Measurements from ENCODE around the gene SMC3.
"Not testable (repeated sequence)": the region's sequence is repeated elsewhere in the genome, so short reads cannot be mapped to it uniquely, and the experiment has no call there.

The SMC3 gene

DNA sequence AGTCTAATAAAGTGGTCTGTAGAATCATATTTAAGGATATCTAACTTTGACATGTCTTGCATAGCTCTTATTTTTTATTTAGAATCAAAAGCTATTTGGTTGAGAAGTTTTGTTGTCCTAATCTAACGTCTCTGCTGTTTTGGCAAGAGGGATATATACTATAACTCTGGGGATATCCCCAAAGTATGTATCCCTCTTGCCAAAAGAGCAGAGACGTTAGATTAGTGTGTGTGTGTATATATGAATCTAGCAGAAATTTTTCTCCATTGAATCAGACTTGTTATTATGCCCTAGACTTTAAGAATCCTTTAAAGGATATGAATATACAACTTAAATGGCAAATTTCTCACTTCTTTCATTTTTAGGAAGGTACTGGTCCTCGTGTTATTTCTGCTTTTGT lies 9.6 kb downstream of the SMC3 start:
- no peak for DNase-seq (ENCODE audit: low spot score)

DNA sequence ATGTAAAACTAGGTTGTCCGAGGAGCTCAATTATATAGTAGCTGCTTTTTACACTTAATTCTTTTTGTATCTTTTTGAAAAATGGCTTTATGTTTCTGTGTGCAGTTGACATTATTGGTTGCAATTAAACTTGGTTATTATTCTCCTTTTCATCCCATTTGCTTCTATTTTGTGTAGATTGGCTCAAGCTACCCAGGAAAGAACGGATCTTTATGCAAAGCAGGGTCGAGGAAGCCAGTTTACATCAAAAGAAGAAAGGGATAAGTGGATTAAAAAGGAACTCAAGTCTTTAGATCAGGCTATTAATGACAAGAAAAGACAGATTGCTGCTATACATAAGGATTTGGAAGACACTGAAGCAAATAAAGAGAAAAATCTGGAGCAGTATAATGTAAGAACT lies 16.5 kb downstream of the SMC3 start:
- DNase-seq (ENCODE audit: low spot score): no peak

DNA sequence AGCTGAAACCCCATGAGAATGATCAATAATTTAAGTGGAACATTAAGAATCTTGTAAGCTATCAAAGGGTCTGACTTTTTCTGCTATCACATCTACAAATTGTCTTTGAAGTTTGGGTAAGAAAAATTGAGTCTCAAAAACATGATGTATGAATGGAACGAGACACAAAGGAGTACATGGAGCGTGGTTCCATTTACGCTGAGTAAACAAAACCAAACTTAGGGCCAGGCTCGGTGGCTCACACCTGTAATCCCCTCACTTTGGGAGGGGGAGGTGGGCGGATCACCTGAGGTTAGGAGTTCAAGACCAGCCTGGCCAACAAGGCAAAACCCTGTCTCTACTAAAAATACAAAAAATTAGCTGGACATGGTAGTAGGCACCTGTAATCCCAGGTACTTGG lies 24.3 kb downstream of the SMC3 start:
- DNase-seq (ENCODE audit: low spot score): no peak

DNA sequence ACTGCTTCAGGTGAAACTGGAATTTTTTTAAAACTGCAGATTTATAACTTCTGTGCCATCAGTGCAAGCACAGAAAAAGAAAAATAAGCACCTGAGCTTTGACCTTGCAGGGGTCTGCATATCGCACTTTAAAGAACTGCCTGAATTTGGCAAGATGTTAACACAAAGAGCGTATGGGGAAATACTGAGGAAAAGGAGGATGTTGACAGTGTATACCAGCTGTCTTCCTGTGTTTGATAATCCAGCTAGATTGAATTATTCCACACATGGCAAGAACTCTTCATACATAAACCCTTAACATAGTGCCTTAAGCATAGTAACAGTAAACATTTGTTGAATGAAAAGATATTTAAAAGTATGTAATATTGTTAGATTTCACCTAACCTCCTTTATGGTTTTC lies 30.0 kb downstream of the SMC3 start:
- DNase-seq (ENCODE audit: low spot score): no peak

- DNase-seq (ENCODE audit: low spot score): peak; percentile 45
Measured at GRCh38 chr10:110600487-110601101, 33.1 kb downstream of the SMC3 start.

DNA sequence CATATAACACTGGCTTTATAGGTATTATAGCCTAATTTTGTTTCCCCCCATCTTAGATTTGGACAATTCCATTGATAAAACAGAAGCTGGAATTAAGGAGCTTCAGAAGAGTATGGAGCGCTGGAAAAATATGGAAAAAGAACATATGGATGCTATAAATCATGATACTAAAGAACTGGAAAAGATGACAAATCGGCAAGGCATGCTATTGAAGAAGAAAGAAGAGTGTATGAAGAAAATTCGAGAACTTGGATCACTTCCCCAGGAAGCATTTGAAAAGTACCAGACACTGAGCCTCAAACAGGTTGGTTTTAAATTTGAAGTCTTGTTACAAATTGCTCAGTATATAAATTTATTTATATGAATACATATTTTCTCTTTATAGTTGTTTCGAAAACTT lies 34.1 kb downstream of the SMC3 start:
- DNase-seq (ENCODE audit: low spot score): no peak

GRCh38 chr10:110608087-110608486 lies 40.6 kb downstream of the SMC3 start:
- DNase-seq (ENCODE audit: low spot score): no peak

GRCh38 chr10:110609605-110610004 lies 42.1 kb downstream of the SMC3 start:
- no peak for DNase-seq (ENCODE audit: low spot score)

DNA sequence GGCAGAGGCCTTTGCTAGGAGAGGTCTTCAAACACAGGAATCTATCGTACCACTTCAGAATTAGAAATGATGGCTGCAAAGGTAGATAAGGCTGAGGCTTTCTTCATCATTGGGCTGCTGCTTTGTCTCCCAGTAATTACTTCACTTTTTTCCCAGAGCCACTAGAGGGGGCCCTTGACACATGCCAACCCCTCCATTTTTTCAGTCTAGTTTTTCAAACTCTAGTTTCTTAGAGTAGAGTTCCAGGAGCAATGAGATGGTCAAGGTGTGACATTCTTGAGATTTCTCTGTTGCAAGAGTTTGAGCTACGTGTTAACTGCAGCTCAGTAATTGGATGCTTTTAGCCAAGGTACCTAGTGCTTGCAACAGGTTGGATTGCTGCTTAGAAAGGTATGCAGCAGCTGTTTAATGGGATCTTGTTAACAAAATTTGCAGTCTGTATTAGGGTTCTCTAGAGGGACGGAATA lies 42.8 kb downstream of the SMC3 start:
- DNase-seq (ENCODE audit: low spot score): peak; percentile 79

DNA sequence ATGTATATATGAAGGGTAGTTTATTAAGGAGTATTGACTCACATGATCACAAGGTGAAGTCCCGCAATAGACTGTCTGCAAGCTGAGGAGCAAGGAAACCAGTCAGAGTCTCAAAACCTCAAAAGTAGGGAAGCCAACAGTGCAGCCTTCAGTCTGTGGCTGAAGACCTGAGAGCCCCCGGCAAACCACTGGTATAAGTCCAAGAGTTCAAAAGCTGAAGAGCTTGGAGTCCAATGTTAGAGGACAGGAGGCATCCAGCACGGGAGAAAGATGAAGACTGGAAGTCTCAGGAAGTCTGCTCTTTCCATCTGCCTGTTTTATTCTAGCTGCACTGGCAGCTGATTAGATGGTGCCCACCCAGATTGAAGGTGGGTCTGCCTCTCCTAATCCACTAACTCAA lies 43.3 kb downstream of the SMC3 start:
- not testable (repeated sequence) for DNase-seq (ENCODE audit: low spot score)

- DNase-seq (ENCODE audit: low spot score): no peak
Measured at GRCh38 chr10:110612087-110612486, 44.6 kb downstream of the SMC3 start.

DNA sequence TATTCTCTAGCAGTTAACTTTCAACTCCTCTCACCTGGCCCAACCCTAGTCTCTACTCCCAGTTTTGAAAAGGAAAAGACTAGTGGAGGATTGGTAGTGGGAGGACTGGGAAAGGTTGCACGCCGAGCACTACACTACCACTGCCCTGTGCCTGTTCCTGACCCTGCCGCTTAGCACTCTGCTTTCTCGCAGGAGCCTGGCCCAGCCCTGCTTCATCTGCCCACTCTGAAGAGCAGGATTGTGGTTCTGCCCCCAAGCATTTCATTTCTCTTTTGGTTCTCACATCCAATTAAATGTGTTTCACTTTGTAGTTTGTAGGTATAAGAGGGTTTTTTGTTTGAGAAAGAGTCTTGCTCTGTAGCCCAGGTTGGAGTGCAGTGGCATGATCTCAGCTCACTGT lies 45.1 kb downstream of the SMC3 start:
- no peak for DNase-seq (ENCODE audit: low spot score)

GRCh38 chr10:110613341-110613995 lies 46.0 kb downstream of the SMC3 start:
- no peak for DNase-seq (ENCODE audit: low spot score)

DNA sequence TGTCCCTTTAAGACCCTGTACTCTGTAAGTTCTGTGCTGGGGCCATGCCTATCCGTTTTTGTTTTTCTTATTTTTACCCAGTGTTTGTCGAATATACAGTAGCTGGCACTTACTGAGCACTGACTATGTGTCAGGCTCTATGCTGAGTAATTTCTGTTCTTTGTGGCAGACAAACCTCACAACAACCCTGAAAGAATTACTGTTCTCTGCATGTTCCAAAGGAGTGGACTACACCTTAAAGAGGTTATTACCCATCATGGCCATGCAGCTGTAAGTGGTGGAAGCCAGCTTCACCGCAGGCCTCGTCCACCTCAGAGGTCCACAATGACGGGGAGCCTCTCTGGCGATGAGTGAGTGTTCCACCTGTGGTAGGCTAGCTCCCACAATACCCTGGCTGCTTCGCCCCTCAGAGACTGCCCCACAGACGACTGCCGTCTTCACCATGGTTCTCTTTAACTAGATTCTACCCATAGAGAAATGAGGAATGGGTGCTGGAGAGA lies 46.6 kb downstream of the SMC3 start:
- no peak for DNase-seq (ENCODE audit: low spot score)

DNA sequence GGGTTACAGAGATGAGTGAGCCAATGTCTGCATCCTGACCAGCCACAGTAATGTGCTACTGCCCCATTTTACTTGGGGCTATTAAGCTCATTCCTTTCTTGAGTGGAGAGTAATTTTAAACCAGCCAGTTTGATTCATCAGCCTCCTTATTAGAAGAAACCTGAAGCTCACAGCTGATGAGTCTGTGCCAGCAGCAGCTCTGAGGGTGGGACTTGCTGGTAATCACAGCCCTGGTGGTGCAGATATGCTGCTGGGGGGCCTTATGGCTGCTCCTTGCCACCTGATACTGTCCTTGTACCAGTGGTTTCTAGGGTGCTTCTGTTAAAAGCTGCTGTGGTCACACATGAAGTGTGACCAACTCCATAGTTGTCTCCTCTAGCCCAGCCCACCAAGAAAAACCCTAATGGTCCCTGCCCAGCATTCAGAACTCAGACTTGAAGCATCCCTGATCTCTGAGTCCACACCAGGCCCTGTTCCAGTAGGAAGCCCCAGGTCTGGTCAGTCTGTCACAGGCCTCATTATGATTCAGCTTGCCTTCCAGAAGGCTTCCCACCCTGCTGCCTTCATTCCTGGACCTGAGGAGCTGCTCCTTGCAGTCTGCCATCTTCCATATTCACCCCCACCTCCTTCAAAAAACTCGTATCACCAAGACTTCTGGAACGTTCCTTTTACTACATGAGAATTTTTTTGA lies 47.7 kb downstream of the SMC3 start:
- no peak for DNase-seq (ENCODE audit: low spot score)

DNA sequence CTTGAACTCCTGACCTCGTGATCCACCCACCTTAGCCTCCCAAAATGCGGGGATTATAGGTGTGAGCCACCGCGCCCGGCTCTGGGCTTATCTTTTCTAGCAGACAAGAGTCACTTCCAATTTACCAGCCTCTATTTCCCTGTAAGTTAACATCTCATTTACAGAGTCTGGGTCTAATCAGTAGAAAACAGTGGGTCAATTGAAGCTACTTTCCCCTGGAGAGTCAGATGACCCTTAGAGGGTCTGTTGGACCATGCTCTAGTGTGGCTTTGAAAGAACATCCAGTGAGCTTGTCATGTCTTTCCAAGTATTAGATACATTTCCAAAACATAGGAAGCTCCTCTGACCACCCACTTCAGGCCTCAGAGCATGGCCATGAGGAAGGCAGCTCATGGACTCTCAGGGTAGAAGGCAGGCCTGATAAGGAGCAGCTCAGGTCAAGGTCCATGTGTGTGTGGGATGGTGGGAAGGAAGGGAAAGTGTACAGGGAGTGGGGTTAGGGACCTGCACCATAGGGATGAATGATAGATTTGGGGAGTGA lies 49.1 kb downstream of the SMC3 start:
- DNase-seq (ENCODE audit: low spot score): no peak

DNA sequence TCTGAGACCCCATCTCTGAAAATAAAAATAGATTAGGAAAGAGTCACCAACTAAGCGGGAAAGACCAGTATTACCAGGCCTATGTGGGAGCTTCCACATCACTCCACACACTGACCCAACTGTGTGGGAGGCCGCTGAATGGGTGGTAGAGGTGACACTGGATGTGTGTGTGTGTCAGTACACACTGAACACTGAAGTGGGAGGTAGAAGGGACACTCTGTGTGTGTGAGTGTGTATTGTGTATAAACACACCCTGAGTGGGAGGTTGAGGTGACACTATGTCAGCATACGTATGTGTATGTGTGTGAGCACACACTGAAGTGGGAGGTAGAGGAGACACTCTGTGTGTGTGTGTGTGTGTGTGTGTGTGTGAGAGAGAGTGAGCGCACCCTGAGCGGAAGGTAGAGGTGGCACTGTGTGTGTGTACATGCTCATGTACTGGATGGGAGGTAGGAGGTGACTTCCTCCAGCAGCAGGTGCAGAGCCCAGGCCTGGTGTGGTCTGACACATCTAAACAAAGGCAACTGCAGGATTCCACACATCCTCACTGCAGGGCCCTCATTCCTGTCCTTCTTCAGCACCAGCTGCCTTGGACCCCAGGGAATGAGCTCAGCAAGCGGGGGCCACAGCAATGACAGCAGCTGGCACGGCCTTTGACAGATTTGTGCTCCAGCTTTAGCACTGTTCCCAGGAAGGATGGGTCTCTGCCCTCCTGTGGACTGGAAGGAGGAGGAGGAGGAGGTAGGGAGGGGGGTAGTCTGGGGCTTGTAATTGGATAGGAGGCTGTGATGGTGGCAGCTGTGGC lies 50.1 kb downstream of the SMC3 start:
- no peak for DNase-seq (ENCODE audit: low spot score)

GRCh38 chr10:110618230-110618610 lies 50.7 kb downstream of the SMC3 start:
- DNase-seq (ENCODE audit: low spot score): no peak

DNA sequence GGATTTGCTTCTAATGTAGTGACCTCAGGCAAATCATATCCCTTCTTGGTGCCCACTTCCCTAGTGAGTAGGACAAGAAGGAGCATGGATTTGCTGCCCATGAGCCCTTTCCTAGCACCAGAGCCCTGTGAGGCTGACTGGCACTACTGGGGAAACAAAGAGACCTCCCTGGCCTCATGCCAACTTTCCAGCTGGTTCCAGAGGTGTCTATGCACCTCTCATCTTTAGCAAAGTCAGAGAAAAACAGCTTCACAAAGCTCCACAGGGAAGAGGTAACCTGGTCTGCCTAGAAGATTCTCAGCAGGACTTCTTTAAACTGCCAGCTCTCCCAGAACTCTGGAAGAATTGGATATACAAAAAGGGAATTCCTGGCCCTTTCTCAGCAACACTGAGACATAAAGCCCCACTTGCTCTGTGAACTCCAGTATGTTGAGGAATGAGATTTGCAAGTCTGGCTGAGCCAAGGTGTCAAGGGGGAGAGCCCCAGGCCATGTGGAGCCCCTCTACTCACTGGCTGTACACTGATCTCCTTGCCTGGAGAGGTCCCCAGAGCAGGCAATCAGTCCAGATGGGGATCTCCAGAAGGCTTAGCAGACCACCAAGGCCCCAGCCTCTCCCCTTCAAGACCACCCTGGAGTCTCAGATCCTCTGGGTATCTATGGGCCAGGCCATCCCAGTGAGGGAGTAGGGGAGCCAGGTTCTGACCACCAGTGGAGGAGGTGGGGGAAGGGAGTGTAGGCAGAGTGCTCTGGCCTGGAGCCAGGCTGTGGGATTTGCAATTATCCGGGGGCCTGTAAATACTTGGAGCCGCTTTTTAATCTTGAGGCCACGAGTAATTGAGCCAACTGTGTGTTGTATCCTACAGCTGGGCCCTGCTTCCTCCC lies 52.3 kb downstream of the SMC3 start:
- DNase-seq (ENCODE audit: low spot score): no peak

GRCh38 chr10:110620398-110620719 lies 52.9 kb downstream of the SMC3 start:
- no peak for DNase-seq (ENCODE audit: low spot score)

GRCh38 chr10:110623316-110623715 lies 55.8 kb downstream of the SMC3 start:
- DNase-seq (ENCODE audit: low spot score): not testable (repeated sequence)

Measured in GM03348 (cell line).